Hematopoietic multipotent progenitor cell treated with erythropoietin and hydrocortisone succinate and interleukin-3 and kit ligand, for 15 days (in vitro differentiated cells): Measurements from ENCODE around the gene ARID4B.
"Not testable (repeated sequence)": the region's sequence is repeated elsewhere in the genome, so short reads cannot be mapped to it uniquely, and the experiment has no call there.

Source experiments
- DNase-seq: peaks from one replicate; pipeline ENCODE4 v3.0.0-alpha.2; 2015; ENCODE audit warnings: low spot score

Gene ARID4B

GRCh38 chr1:235160383-235160956 lies 167.5 kb downstream of the ARID4B start:
- DNase-seq: peak; percentile 57

GRCh38 chr1:235159930-235160329 lies 168.0 kb downstream of the ARID4B start:
- not testable (repeated sequence) for DNase-seq

- DNase-seq: not testable (repeated sequence)
Observed at GRCh38 chr1:235159284-235159683, 168.7 kb downstream of the ARID4B start.

GRCh38 chr1:235158680-235159079 lies 169.3 kb downstream of the ARID4B start:
- DNase-seq: no peak

- no peak for DNase-seq
Observed at GRCh38 chr1:235157150-235157549, 170.8 kb downstream of the ARID4B start.

GRCh38 chr1:235156740-235157139 lies 171.2 kb downstream of the ARID4B start:
- DNase-seq: no peak

- no peak for DNase-seq
Observed at GRCh38 chr1:235156265-235156664, 171.7 kb downstream of the ARID4B start.

GRCh38 chr1:235152235-235152634 lies 175.7 kb downstream of the ARID4B start:
- no peak for DNase-seq

- DNase-seq: no peak
Observed at GRCh38 chr1:235151033-235151432, 176.9 kb downstream of the ARID4B start.

- no peak for DNase-seq
Observed at GRCh38 chr1:235149824-235150223, 178.2 kb downstream of the ARID4B start.

GRCh38 chr1:235147269-235147668 lies 180.7 kb downstream of the ARID4B start:
- no peak for DNase-seq

- no peak for DNase-seq
Observed at GRCh38 chr1:235145639-235146038, 182.3 kb downstream of the ARID4B start.

- DNase-seq: no peak
Observed at GRCh38 chr1:235142991-235143390, 185.0 kb downstream of the ARID4B start.

GRCh38 chr1:235139315-235139714 lies 188.7 kb downstream of the ARID4B start:
- DNase-seq: no peak

- DNase-seq: no peak
Observed at GRCh38 chr1:235138821-235139220, 189.2 kb downstream of the ARID4B start.

GRCh38 chr1:235136111-235136510 lies 191.9 kb downstream of the ARID4B start:
- DNase-seq: no peak

GRCh38 chr1:235134171-235134570 lies 193.8 kb downstream of the ARID4B start:
- DNase-seq: no peak

GRCh38 chr1:235133086-235133485 lies 194.9 kb downstream of the ARID4B start:
- no peak for DNase-seq

GRCh38 chr1:235131961-235132360 lies 196.0 kb downstream of the ARID4B start:
- no peak for DNase-seq

- DNase-seq: no peak
Observed at GRCh38 chr1:235130766-235131270, 197.2 kb downstream of the ARID4B start.

GRCh38 chr1:235129774-235130570 lies 198.0 kb downstream of the ARID4B start:
- DNase-seq: no peak

- DNase-seq: peak; percentile 98
Observed at GRCh38 chr1:235128456-235129328, 199.3 kb downstream of the ARID4B start, which contains the start of gene TOMM20. TOMM20 (minus strand) TSS chr1:235128837; CDS start chr1:235128715, 122 bp downstream.
